H1 (cell line): Measurements from ENCODE around the gene MRPS9. TPM values are rescaled to one million over a fixed set of nuclear protein-coding genes. Genes with fewer than 3 reads are reported as not detected.

Experiments
- polyA plus RNA-seq, 7 experiments: library from polyadenylated mRNA; depleted of rRNA in 3 of 7; stranded (reverse) in 5 of 7; unstranded in 2 of 7; fragments of >200 nt in 5 of 7; fragments of 200-250 nt in 2 of 7; gene quantifications; 1 replicate in 5 of 7; 2 replicates in 1 of 7; 4 replicates in 1 of 7; pipeline versions ENCODE4 v1.2.1 to v1.2.3, GENCODE V29; 2011 to 2013; ENCODE audit warnings: missing spikeins in 2 of 7, mixed read lengths in 2 of 7
- total RNA-seq: library from RNA; stranded (reverse); fragmentation: NEBNext Ultra II Directional; extraction: Animal tissue kit (Norgen Biotek cat#: 25700); gene quantifications from 2 replicates; pipeline ENCODE4 v1.2.1, GENCODE V29; 2021

Gene MRPS9
- total and polyA plus RNA-seq, 2 of the 8 experiments (the other 6 are each of a cell fraction or from before 2014, with no cell fraction given) = 36.2 to 71.0 TPM

Other genes with a start within 250 kb of the MRPS9 start
- 0.09 and 0.10 TPM in 2 replicates for gene POU3F3, start 184.0 kb upstream of the MRPS9 start, total RNA-seq
- 0.02 TPM in 1 of 2 replicates, not detected in the other for gene POU3F3, start 184.0 kb upstream of the MRPS9 start, polyA plus RNA-seq (2011; rRNA removed)
- gene GPR45, start 203.7 kb downstream of the MRPS9 start, total RNA-seq = not detected in 2 replicates
- gene GPR45, start 203.7 kb downstream of the MRPS9 start, polyA plus RNA-seq (2011; rRNA removed) = 0.21 TPM in 1 of 2 replicates, not detected in the other